ENCODE data around the gene RHEBL1.

The RHEBL1 gene, protein sequence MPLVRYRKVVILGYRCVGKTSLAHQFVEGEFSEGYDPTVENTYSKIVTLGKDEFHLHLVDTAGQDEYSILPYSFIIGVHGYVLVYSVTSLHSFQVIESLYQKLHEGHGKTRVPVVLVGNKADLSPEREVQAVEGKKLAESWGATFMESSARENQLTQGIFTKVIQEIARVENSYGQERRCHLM

DNA sequence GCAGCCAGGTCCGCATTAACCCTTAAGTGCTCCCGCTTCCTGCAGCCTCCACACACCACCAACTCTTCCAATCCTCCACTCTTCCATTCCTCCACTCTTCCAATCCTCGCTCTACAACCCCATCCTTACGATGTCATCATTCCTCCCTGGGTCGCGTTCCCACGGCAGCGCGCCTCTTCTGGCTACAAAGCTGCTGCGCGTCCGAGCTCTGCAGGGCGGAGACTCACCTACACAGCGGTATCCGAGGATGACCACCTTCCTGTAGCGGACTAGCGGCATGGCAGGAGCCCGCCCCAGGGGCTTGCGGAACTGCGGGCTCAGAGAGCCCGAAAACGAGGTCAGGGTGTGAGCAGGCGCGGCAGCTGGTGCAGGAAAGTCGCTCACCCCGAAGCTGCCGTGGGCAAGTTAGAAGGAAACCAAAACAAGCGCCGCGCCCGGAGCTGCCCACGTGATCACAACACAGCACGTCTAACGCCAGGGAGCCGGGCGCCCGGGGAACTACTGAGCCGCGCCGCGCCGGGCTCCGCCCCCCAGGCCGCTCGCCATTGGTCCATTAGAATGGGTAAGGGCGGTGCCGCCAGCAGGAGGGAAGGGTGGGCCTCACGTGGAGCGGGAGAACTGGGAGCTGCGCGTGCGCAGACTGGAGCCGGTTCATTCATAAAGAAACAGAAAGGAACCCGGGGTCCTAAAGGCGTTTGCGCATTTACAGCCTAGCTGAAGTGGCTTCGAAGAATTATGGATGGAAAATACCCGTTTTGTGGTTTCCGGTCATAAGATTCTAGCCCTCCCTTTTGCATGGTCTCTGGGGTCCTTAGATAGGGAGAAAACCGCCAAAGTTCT, at the start of gene RHEBL1:
Gene RHEBL1 (minus strand): TSS at position 473 of the 840 bp plus-strand sequence. CDS start 194 bp downstream, at position 279.
- DNase-seq (ENCODE audit: low read depth), result peak; percentile 89

DNA sequence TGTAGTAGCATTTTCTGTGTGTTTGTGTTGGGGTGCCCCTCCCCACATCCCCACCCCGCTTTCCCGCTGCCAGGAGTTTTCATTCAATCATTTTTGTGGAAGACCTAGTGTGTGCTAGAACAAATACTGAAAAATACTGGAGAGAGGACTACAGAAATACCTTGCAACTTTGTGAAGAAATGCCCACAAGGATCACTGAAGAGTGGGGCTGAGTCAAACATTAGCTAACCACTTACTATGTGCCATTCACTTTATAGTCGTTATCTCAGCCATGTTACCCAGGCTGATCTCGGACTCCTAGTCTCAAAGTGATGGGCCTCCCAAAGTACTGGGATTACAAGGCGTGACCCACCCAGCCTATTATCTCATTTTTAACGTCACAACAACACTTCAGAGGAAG, 41.4 kb upstream of the RHEBL1 start:
- no peak for DNase-seq (ENCODE audit: low read depth)

DNA sequence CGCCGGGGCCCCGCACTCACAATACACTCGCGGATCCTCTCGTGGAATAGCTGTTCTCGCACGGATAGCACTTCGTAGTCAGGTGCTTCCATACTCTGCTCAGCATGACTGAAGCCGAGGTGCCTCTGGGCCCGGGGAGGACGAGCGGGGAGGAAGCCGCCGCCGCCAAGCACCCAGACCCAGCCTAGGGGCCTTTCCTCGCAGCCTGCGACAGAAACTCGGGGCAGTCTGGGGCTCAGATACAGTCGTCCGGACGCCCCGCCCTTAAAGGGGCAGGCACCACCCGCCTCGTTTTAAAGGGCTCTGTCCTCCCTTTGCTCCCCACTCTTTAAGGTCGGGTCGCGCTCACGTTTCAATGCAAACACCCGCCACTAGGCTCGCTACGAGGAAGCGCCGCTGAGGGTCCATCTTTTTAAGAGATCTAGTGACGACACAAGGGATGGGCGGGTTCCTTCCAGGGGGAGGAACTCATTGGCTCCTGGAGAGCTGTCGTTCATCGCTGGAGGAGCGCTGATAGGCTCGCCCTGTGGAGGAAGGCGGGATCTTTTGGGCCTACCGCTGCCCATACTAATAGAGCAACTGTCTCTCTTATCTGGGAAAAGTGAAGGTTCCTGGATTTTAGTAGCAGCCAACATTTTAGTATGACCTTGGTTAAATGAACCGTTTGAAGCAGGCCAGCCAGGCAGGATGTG, 40.8 kb upstream of the RHEBL1 start, which contains the start of gene LMBR1L:
Gene LMBR1L (minus strand): TSS at position 384 of the 692 bp plus-strand sequence. CDS start 292 bp downstream, at position 92.
- peak; percentile 96 for DNase-seq (ENCODE audit: low read depth)

DNA sequence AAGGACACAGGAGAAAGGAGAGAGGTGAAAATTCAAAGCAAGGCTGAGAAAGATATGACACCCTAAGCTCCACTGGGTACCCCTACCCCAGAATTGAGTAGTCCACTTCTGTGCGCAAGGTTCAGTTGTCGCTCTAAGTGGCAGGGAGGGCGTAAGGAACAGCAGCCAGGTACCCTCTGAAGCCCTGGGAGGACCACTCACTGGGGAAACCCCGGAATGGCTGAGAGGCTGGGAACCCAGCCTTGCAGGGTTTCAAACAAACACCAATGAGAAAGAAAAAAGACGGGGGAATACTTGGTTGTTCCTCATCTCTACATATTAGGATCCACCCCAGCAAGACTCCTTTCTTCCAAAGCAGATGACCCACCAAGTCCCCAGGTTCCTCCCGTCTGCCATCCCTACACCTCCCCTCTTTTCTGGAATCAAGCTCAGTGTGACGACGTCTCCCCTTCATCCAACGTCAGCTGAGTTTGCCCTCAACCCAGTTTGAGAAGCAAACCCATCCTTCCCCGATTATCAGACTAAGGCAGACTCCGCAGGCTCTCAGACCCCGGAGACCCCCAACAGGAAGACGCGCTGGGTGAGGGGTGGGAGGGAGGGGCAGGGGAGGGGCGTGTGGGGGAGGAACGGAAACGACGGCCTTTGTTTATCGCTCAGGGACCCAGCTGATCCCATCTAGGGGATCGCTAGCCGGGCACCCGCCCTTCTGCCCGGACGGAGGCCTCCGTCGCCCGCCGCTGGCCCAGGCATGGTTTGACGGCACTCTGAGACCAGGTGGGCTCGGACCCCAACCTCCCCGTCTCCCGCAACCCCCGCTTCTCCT, 40.1 kb upstream of the RHEBL1 start:
- DNase-seq (ENCODE audit: low read depth), result no peak

DNA sequence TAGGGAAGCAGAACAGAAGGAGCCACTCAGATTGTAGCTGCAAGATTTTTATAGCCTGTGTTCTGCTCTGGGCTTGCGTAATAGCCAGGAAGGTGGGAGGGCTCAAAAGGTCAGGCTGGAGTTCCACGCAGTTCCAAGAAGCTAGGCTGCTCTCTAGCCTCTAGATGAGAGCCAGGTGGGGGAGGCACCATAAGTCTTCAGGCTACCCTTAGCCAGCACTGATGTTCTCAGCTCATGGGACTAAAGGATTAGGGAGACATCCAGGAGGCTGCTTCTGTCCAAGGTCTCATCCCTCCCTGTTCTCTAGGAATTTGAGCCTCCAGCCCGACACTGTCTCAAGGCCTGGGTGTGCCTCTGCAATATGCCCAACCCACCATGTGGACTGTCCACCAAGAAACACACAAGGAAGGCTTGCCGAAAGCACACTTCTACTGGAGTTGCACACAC, 39.2 kb upstream of the RHEBL1 start:
- DNase-seq (ENCODE audit: low read depth), result no peak

DNA sequence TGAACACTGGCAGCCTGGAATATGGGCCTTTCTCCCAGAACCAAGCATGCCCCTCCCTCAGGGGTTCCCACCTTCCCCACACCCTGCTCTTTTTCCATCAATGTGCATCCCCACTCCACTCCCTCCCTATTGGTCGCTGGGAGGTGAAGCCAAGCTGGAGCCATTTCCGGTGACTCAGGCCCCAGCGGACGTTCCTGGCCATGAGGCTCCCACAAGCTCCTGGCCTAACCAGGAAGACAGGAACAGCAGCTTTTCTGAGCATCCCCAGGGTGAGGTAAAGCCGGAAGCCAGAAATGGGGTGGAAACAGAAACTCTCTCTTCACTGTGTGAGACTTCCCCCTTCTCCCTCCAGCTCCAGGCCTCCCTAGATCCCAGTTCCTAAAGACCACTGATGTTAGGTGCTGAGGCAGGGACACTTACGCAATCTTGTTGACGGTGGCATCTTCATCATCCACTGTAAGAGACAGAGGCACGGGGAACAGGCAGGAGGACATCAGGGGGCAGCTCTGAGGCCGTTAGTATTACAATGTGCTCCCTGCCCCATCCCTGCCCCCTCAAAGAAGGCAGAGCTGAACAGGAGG, 35.8 kb upstream of the RHEBL1 start:
- no peak for DNase-seq (ENCODE audit: low read depth)

DNA sequence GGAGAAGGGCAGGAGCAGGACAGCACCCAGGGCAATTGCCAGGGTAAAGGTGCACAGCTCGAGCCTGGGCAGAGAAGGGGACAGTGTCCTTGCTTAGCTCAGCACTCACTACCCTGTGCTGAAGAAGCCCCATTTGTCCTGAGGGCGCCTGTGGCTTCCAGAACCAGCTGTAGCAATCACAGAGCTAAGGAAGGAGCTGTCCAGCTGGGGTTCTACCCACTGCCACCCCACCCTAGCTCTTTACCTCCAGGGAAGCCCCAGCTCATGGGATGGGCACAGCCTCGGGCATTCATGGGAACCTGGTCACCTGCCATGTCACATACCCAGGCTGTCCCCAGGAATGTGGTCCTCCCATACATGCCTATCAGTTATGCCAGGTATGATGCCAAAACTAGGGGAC, 35.0 kb upstream of the RHEBL1 start:
- no peak for DNase-seq (ENCODE audit: low read depth)

DNA sequence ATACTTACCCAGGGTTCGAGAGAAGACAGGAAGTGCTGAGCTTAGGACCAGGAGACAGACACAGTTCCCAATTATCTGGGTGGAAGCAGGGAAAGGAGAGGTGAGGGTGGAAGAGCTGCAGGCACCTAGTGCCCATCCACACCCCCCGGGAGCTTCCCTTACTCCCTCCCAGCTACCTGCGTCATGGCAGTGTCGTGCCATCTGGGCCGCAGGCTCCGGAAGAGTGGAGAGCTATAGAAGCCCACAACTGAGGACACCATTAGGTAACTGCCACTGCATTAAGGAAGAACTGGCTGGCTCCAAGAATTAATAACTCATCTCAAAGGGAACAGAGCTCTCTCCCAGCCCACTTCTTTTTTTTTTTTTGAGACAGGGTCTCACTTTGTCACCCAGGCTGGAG, 30.6 kb upstream of the RHEBL1 start:
- DNase-seq (ENCODE audit: low read depth), result no peak

DNA sequence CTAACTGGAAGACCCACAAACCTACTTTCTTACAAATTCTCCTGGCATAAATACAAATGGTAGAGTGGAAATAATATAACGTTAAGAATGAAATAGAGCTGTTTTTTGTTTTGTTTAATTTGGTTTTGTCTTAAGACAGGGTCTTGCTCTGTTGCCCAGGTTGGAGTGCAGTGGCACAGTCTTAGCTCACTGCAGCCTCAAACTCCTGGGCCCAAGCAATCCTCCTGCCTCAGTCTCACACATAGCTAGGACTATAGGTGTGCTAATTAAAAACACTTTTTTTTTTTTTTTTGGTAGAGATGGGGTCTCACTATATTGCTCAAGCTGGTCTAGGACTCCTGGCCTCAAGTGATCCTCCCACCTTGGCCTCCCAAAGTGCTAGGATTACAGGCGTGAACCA, 28.9 kb upstream of the RHEBL1 start:
- DNase-seq (ENCODE audit: low read depth), result no peak

DNA sequence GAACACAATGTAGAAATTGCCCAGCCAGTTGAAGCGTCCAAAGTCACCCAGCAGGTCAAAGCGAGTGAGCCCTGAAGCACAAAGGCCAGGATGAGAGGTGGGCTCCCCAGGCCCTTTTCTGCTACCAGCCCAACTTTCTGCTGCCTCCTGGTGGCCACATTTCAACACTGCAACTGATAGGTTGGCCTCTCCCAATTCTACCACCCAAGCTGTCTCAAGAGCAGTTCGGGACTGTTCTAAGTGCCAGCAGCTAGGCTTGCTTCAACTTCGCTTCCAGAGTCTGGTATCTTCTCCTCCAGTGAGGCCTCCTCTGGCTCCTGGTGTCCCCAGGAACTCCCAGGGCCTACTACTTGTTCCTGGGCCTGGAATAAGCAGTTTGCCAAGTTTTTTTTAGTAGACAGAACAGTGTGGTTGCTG, 28.3 kb upstream of the RHEBL1 start:
- no peak for DNase-seq (ENCODE audit: low read depth)

DNA sequence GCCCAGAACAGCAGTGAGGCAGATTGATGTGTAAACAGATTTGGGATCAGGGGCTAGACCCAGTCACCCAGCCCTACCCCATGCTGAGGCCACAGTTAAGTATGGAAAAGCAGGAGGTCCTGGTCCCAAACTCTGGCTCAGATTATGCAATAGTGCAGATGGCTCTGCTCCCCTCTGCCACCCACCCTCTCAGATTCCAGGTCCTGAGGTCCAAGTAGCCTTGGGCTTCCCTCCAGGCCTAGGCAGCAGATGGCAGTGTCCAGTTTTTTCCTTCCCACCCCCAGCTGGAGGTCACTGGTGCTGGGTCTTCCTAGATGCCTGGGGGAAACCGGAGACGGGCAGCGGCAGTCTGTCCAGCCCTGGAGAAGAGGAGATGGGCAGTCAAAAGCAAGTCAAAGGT, 27.6 kb upstream of the RHEBL1 start:
- DNase-seq (ENCODE audit: low read depth), result no peak

DNA sequence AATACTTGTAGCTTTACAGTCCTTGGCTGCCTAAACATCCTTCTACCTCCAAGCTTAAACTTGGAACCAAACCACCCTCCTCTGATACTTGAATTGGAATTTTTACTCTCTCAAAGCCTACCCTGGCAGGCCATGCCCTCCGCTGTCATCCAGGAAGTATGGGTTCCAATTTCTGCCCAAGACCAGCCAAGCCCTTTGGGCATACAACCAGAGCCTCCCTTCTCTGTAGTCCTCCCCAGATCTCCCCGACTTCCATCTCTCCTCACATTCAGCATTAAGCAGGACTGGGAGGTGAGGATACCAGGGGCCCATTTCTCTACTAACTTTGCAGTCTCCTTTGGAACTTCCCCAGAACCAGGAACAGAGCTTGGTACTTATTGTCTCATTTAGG, 25.2 kb upstream of the RHEBL1 start:
- no peak for DNase-seq (ENCODE audit: low read depth)

DNA sequence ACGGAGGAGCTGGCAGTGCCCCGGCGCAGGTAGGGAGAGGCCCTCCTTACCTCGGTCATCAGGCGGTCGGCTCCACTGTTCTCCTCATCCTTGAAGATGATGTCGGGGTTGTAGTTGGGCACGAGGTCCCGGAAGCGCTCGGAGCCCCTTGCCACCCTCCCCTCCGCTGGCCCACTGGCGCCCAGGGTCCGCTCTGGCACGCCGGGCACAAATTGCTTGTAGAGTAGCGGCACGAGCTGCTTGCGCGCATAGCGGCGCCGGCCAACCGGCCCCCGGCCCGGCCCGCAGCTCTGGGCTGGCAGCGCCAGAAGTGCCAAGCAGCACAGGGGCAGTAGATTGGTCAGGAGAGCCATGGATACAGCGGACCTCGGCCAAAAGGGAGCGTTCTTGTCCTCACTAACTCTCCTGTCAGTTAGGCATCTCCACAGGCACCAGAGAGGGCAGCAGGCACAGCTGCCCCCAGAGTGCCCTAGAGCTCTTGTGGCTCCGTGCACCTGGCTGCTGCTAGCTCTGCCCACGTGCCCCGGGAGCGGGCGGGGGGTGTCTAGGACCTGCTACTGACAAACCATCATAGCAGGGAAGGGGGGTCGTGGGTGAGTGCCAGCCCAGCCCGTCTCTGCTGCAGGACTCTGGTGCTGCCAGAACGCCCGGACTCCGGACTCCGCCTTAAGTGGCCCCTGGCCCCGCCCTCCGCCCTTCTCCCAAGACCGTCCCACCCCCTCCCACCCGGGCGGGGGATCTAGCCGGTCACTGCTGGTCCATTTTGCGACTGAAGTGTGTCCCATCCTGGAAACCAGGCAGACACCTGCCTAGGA, 24.6 kb upstream of the RHEBL1 start, which contains the start of gene DHH:
Gene DHH (minus strand): TSS at position 642 of the 815 bp plus-strand sequence. CDS start 289 bp downstream, at position 353.
- DNase-seq (ENCODE audit: low read depth), result no peak

DNA sequence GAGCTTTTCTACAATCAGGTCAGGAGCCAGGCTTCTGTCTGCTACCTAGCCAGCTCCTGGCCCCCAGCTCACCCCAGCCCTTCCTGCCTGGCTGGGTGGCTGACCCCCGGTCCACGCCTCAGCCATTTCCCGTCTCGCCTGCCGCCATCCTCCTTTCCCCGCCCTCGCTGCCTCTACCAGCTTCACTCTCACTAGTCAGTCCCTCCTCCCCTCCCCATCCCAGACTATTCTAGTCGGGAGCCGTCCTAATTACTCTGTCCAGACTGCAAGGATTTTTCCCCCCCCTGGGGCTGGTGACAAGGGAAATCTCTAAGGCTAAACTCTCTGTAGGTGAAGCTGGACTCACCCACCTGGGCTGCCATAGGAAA, 24.0 kb upstream of the RHEBL1 start:
- DNase-seq (ENCODE audit: low read depth), result no peak

DNA sequence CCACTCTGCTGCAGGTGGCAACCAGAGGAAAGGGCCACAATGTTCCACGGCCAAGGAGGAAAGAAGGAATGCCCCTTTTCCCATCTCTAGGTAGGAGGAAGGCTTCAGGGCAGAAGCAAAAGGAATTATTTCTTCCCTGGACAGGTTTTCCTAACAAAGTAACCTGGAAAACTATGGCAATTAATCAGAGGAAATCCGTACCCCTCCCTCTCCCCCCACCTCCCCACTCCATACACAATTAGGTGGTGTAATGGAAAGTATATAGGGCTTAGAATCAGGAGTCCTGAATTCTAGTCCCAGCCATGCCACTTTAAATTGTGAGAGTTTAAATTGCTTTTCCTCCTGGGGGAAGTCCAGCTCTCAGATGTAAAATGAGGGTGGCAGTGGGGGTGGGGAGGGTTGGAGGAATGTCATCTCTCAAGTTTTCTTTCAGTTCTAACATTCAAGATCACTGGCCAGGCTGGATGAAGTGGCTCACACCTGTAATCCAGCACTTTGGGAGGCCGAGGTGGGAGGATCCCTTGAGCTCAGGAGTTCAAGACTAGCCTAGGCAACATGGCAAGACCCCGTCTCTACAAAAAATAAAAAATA, 23.1 kb upstream of the RHEBL1 start:
- no peak for DNase-seq (ENCODE audit: low read depth)

DNA sequence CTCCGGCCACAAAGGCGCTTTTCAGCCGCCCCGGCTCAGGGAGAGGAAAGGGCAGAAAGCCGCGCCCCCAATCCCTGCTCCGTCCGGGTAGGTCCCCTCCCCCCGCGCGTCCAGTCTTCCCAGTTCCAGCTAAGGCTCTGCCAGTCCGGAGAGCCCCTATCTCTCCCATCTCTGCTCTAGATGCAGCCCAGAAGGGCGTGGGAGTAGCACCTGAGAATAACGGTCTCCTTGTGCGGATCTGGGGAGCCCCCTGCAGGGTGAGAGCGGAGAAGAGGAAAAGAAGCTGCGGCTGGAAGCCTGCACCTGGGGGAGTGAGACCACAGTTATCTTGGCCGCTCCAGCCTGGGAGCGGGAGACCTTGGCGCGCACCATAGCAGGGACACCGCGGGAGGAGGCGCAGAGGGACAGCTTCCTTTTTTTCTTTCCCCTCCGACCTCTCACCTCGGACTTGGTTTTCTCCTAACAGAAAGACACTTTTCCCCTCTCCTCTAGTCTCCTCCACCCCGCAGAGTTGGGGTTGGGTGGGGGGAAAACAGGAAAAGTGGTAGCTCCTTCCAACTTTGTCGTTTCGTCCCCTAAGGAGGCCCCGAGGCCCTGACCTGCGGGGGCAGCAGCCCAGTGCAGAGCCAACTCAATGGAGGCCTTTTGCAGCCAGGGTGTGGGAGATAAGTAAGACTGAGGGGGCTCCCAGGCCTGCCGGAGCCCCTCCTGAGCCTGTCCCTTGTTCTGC, 22.5 kb upstream of the RHEBL1 start:
- DNase-seq (ENCODE audit: low read depth), result no peak

DNA sequence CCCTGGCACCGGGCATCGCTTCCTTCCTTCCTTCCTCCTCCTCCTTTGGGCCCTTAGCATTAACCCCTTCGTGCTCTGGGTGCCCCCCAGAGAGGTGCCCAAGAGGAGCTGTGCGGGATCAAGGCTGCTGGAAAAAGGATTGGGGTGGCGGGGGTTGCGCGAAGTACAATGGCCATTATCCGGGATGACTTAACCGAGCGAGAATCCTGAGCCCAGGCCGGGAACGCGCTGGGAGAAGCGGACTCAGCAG, 22.0 kb upstream of the RHEBL1 start:
- DNase-seq (ENCODE audit: low read depth), result no peak

DNA sequence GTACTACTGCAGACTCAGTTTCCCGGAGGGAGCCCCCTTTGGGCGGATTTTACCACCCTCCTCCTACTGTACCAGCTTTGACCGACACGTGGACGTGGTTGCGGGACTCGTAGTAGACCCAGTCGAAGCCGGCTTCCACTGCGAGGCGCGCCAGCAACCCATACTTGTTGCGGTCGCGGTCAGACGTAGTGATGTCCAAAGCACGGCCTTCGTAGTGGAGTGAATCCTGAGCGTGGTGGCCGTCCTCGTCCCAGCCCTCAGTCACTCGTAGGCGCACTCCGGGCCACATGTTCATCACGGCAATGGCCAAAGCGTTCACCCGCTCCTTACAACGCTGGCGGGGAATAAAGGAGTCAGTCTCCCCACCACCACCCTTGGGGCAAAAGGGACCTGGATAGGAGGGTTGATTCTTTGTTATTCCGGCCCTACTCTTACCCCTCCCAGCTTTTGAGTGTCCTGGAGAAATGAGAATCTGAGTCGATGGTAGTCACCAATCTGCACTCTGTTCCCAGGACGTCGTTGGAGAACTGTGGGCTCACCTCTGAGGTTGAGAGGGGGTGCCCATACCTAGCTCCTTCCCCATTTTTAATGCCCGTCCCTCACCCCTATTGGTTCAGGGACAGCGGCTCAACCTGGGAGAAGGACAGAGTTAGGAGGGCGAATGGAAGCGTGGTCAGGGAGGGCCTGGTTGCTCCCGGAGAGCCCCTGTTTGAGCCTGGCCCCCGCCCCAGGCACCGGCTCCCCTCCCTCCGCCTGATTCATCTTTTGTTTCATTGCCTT, 21.5 kb upstream of the RHEBL1 start:
- DNase-seq (ENCODE audit: low read depth), result no peak
